Amniotic epithelial cell (primary cell): ENCODE results near the gene MAST3.

Experiments
- DNase-seq: peaks from one replicate; pipeline ENCODE4 v3.0.0-alpha.2; 2010; ENCODE audit warnings: low read depth

Gene MAST3

GRCh38 chr19:18097217-18097992, at the start of gene MAST3:
TSS of gene MAST3 (plus strand) at chr19:18097778. CDS start at chr19:18097793, 15 bp downstream.
- peak; percentile 71 for DNase-seq

- DNase-seq = no peak
Observed at GRCh38 chr19:18049385-18049784, 48.2 kb upstream of the MAST3 start.

- DNase-seq = no peak
Observed at GRCh38 chr19:18051887-18052286, 45.7 kb upstream of the MAST3 start.

- DNase-seq = no peak
Observed at GRCh38 chr19:18053576-18054219, 43.9 kb upstream of the MAST3 start.

GRCh38 chr19:18055967-18056366, 41.6 kb upstream of the MAST3 start:
- DNase-seq = no peak

- no peak for DNase-seq
Observed at GRCh38 chr19:18057557-18057956, 40.0 kb upstream of the MAST3 start.

- DNase-seq = peak; percentile 54
Observed at GRCh38 chr19:18058208-18059009, 39.2 kb upstream of the MAST3 start.

GRCh38 chr19:18059297-18059696, 38.3 kb upstream of the MAST3 start:
- DNase-seq = no peak

- DNase-seq = no peak
Observed at GRCh38 chr19:18059902-18060301, 37.7 kb upstream of the MAST3 start.

GRCh38 chr19:18060472-18060871, 37.1 kb upstream of the MAST3 start:
- DNase-seq = no peak

GRCh38 chr19:18062028-18062427, 35.5 kb upstream of the MAST3 start:
- DNase-seq = no peak

- no peak for DNase-seq
Observed at GRCh38 chr19:18063463-18063862, 34.1 kb upstream of the MAST3 start.

- DNase-seq = no peak
Observed at GRCh38 chr19:18065173-18065495, 32.4 kb upstream of the MAST3 start.

- no peak for DNase-seq
Observed at GRCh38 chr19:18068395-18068794, 29.2 kb upstream of the MAST3 start.

- no peak for DNase-seq
Observed at GRCh38 chr19:18069383-18069782, 28.2 kb upstream of the MAST3 start.

- DNase-seq = no peak
Observed at GRCh38 chr19:18070181-18070580, 27.4 kb upstream of the MAST3 start.

- DNase-seq = no peak
Observed at GRCh38 chr19:18072335-18072734, 25.2 kb upstream of the MAST3 start.

- DNase-seq = no peak
Observed at GRCh38 chr19:18073197-18073596, 24.4 kb upstream of the MAST3 start.

GRCh38 chr19:18074192-18074591, 23.4 kb upstream of the MAST3 start:
- DNase-seq = no peak

- no peak for DNase-seq
Observed at GRCh38 chr19:18083929-18084684, 13.5 kb upstream of the MAST3 start.

- no peak for DNase-seq
Observed at GRCh38 chr19:18085702-18086457, 11.7 kb upstream of the MAST3 start.
